Esophagus (tissue), 2 donors: ENCODE data around the gene IGF2BP3. TPM values are rescaled to one million over a fixed set of nuclear protein-coding genes. Genes with fewer than 3 reads are reported as not detected.

Experiments
- H3K27ac ChIP-seq, 2 donors: one replicate each; pipeline ENCODE4 v1.5.1; 2013; ENCODE audit warnings: low read depth in 2 of 2, mild to moderate bottlenecking in 2 of 2, inconsistent platforms in 1 of 2, low read length in 1 of 2, moderate library complexity in 1 of 2
- H3K27me3 ChIP-seq, 2 donors: one replicate each; pipeline ENCODE4 v1.6.1; 2013; ENCODE audit warnings: low read length in 2 of 2, control low read depth in 1 of 2, mild to moderate bottlenecking in 1 of 2; ENCODE audit not compliant: insufficient read depth in 2 of 2, control insufficient read depth in 1 of 2
- H3K36me3 ChIP-seq, 2 donors: one replicate each; pipeline ENCODE4 v1.6.1; 2013; ENCODE audit warnings: low read length in 1 of 2; ENCODE audit not compliant: control insufficient read depth in 2 of 2, insufficient read depth in 2 of 2
- H3K4me1 ChIP-seq, 2 donors: one replicate each; pipeline ENCODE4 v1.6.1; 2013; ENCODE audit warnings: low read length in 1 of 2; ENCODE audit not compliant: control insufficient read depth in 2 of 2, insufficient read depth in 2 of 2
- H3K4me3 ChIP-seq, 2 donors: one replicate each; pipeline ENCODE4 v1.5.1; 2013; ENCODE audit warnings: low read length in 2 of 2, mild to moderate bottlenecking in 2 of 2, low read depth in 1 of 2, moderate library complexity in 1 of 2
- H3K9me3 ChIP-seq, 2 donors: one replicate each; pipeline ENCODE4 v1.6.1; 2013; ENCODE audit warnings: mild to moderate bottlenecking in 2 of 2, low read depth in 1 of 2, low read length in 1 of 2, moderate library complexity in 1 of 2; ENCODE audit not compliant: control insufficient read depth in 2 of 2, insufficient read depth in 1 of 2
- WGBS, 2 donors: extraction: QIAGEN DNeasy Blood & Tissue Kit; methylation state at CpG; one replicate each; pipeline ENCODE4 v1.1.7; 2013; 5-methylcytosine and 5-hydroxymethylcytosine counted together
- polyA plus RNA-seq, 2 donors: library from polyadenylated mRNA; stranded (reverse); fragments of 200-250 nt; gene quantifications; one replicate each; pipeline ENCODE4 v1.2.3, GENCODE V29; 2013
- donor health status: healthy with polysubstance abuse.
- donor health status: Bipolar disorder and iron deficiency.

The IGF2BP3 gene
- polyA plus RNA-seq, 2 donors: 2.5 to 3.5 TPM

DNA sequence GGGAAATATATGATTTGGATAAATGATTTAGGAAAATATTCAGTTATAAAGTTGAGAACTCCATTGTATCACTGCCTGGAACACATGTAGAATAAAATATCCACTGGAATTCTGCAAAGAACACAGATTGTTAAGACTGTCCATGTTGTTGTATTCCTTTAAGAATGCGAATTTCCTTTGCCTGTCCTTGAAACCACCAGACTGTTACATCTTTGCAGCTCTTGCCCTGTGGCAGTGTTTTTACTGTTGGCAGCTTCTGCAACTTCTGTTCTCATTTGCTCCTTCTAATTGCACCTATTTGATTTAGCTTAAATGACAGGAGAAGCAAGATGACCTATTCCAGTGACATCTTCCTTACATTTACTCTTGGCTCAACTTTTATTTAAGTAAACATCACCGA, 131.4 kb downstream of the IGF2BP3 start:
- WGBS, 2 donors: 36 to 50% methylated on average over 2 of the region's 2 CpGs
- Histone ChIP-seq H3K27me3 (no peaks in the 10 kb centered on the region), H3K27ac (no peak overlapping the region), H3K4me1 (no peaks in the 10 kb centered on the region), H3K36me3 (no peaks in the 10 kb centered on the region), H3K9me3 (peaks cover 0 to 2% of the 10 kb centered on the region in 2 donors), H3K4me3 (no peak overlapping the region)

DNA sequence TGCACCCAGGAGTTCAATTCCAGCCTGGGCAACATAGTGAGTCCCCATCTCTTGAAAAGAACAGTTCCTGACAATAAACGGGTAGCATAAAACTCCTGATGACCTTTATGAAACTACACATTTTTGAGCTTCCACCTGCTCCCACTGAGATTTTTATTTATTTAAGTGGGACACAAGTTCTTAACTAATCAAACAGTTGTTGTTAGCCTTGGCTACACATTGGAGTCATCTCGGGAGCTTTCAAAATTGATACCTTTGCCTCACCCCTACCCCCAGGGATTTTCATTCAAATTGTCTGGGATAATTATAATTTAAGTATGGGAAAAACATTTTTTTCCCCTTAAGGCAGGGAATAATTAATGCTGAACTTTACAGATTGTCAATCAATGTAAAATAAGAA, 131.9 kb downstream of the IGF2BP3 start:
- no peaks in the 10 kb centered on the region for H3K27me3 ChIP-seq
- 57 to 86% methylated on average over 2 of the region's 2 CpGs for WGBS, 2 donors

DNA sequence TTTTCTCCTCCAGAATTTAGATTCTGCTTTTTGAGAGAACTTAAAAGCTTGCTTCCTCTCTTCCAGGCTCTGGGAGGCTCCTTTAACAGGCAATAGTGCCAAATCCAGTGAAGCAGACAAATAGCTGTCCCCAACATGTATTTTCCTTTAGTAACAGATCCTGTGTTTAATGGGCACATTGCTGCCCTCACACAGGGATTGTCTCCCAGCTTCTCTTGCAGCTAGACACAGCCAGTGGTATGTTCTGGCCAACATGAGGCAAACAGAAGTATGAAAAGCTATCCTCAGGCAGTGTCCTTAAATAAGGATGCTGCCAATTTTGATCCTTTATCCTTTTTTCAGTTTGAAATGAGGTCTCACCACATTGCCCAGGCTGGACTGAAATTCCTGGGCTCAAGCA, 132.9 kb downstream of the IGF2BP3 start:
- Histone ChIP-seq H3K4me3 (no peak overlapping the region), H3K9me3 (peaks cover 0 to 2% of the 10 kb centered on the region in 2 donors), H3K36me3 (no peaks in the 10 kb centered on the region), H3K27me3 (no peaks in the 10 kb centered on the region), H3K27ac (no peak overlapping the region), H3K4me1 (no peaks in the 10 kb centered on the region)

More for the DNA sequence above, 131.9 kb downstream of the IGF2BP3 start:
- Histone ChIP-seq H3K27ac (no peak overlapping the region), H3K4me1 (no peaks in the 10 kb centered on the region), H3K9me3 (peaks cover 0 to 2% of the 10 kb centered on the region in 2 donors), H3K36me3 (no peaks in the 10 kb centered on the region), H3K4me3 (no peak overlapping the region)

DNA sequence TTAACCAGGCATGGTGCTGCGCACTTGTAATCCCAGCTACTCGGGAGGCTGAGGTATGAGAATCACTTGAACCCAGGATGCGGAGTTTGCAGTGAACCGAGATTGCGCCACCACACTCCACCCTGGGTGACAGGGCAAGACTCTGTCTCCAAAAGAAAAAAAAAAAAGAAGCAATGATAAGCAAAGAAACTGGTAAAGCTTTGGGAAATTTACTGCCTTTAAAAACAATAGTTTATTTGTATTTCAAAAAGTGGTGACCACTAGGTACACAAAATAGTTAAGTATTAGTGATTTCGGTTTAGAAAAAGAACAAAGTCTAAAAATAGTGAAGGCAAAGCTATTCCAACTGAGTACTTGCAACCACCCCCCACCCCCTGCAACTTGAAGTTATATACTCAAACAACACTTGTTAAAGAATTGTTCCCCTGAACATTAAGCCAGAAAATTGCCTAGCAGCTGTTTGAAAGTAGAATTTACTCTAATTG, 133.4 kb downstream of the IGF2BP3 start:
- H3K36me3 ChIP-seq: no peaks in the 10 kb centered on the region
- no peak overlapping the region for H3K27ac ChIP-seq
- no peak overlapping the region for H3K4me3 ChIP-seq
- H3K27me3 ChIP-seq: no peaks in the 10 kb centered on the region
- peaks cover 0 to 2% of the 10 kb centered on the region in 2 donors for H3K9me3 ChIP-seq
- WGBS, 2 donors: 84 to 85% methylated on average over 6 of the region's 6 CpGs
- no peaks in the 10 kb centered on the region for H3K4me1 ChIP-seq

DNA sequence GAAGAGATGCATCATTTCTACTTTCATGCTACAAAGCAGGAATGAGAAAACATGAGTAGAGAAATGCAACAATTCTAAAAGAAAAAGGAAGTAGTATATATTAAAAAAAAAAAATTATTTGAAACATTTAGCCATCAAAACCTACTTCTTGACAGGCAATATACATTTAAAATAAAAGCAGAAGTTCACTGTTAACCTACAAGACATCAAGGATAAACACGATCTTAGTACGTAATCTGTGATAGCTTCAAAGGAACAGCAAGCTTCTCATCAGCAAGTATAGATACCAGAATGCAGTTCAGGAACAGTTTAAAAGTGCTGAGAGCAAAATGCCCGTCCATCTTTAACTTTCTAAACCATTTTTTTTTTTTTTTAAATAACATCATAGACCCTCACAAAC, 134.2 kb downstream of the IGF2BP3 start:
- no peaks in the 10 kb centered on the region for H3K36me3 ChIP-seq
- H3K4me1 ChIP-seq: no peaks in the 10 kb centered on the region
- H3K27me3 ChIP-seq: no peaks in the 10 kb centered on the region
- H3K9me3 ChIP-seq: peaks cover 0 to 2% of the 10 kb centered on the region in 2 donors
- no peak overlapping the region for H3K4me3 ChIP-seq
- 54 to 73% methylated on average over 3 of the region's 3 CpGs for WGBS, 2 donors
- H3K27ac ChIP-seq: no peak overlapping the region

DNA sequence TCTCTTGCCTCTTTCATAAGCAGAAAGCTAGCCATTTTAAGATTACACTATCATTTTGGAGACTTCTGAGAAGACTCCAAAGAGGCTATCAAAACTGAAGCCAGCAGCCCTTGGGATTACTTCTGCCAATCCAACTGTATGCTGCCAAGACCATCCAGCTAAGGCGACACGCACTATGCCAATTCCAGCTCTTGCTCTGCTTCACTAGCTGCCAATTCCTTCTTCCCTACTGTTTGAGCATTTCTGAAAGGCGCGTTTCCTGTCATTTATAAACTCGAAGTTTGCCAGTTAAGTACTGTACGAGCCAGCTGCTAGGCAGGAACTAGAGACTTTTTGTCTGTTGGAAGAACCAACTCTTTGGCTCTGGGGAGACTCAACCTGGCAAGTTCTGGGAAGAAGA, 134.7 kb downstream of the IGF2BP3 start:
- no peak overlapping the region for H3K4me3 ChIP-seq
- H3K9me3 ChIP-seq: peaks cover 0 to 2% of the 10 kb centered on the region in 2 donors
- WGBS, 2 donors: 19 to 48% methylated on average over 6 of the region's 6 CpGs
- H3K27me3 ChIP-seq: no peaks in the 10 kb centered on the region
- H3K36me3 ChIP-seq: no peaks in the 10 kb centered on the region
- H3K27ac ChIP-seq: peak overlapping the region in 1 of 2 donors; percentile 20
- no peaks in the 10 kb centered on the region for H3K4me1 ChIP-seq

DNA sequence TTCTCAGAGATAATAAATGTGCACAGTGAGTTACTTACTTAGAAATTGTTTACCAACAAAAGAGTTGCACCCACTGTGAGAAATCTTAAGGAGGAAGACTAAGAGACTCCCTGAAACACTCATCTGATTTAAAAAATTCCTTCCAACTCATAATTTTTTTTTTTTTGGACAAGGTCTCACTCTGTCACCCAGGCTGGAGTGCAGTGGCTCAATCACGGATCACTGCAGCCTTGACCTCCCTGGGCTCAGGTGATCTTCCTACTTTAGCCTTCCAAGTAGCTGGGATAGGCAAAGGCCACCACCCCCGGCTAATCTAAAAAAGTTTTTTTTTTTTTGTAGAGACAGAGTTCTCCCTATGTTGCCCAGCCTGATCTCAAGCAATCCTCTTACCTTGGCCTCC, 135.2 kb downstream of the IGF2BP3 start:
- no peaks in the 10 kb centered on the region for H3K36me3 ChIP-seq
- WGBS, 2 donors: 36 to 39% methylated on average over 2 of the region's 2 CpGs
- H3K27me3 ChIP-seq: no peaks in the 10 kb centered on the region
- no peak overlapping the region for H3K4me3 ChIP-seq
- no peak overlapping the region for H3K27ac ChIP-seq
- H3K9me3 ChIP-seq: peaks cover 0 to 2% of the 10 kb centered on the region in 2 donors
- H3K4me1 ChIP-seq: no peaks in the 10 kb centered on the region

DNA sequence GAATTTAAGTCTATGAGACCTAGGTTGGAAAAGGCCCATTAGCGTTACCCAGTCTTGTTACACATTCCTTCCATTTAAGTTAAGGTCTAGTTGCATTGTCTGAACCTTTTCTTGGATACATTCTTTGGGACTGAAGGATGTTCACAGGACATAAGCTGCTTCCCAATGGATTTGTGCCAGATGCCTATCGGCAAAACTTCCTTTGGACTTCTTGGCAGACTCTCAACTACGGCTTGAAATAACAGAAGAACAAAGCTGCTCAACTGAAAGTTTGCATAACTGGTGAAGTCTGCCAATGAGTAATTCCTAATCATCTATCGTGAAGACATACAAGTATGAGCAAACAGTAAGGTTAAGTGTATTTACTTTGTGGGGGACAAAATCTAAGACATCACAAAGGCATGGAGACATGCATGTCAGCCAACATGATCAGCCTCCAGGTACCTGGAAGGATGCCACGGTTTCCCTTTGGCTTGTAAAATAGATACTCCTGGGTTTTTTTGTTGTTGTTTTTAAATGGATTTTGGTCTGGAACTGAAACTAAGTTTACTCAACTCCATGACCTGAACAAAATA, 135.7 kb downstream of the IGF2BP3 start:
- 18 to 20% methylated on average over 5 of the region's 5 CpGs for WGBS, 2 donors

DNA sequence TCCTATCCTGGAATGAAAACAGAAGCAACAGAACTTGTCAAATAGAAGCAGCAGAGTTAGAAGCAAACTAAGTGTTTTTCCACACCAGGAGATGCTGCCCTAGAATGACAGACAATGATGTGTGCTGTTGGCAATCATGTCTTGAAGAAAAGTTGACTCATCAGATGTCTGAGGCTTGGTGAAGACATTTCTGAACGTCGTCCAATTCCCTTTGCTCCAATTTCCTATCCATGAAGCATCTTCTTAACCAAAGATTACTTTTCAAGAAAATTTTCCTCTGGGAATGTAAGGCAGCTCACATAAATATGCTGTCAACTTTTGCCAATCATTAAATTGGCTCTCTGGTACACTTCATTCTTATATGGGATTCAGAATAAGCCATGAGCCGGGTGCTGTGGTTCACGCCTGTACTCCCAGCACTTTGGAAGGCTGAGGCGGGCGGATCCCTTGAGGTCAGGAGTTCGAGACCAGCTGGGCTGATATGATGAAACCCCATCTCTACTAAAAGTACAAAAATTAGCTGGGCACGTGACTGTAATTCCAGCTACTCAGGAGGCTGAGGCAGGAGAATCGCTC, 136.5 kb downstream of the IGF2BP3 start:
- H3K27ac ChIP-seq: no peak overlapping the region
- H3K9me3 ChIP-seq: peaks cover 0 to 2% of the 10 kb centered on the region in 2 donors
- H3K36me3 ChIP-seq: no peaks in the 10 kb centered on the region
- H3K4me3 ChIP-seq: no peak overlapping the region
- H3K4me1 ChIP-seq: no peaks in the 10 kb centered on the region
- H3K27me3 ChIP-seq: no peaks in the 10 kb centered on the region
- 29 to 39% methylated on average over 9 of the region's 9 CpGs for WGBS, 2 donors

More for the DNA sequence above, 135.7 kb downstream of the IGF2BP3 start:
- Histone ChIP-seq H3K4me1 (no peaks in the 10 kb centered on the region), H3K27ac (no peak overlapping the region), H3K36me3 (no peaks in the 10 kb centered on the region), H3K4me3 (no peak overlapping the region), H3K27me3 (no peaks in the 10 kb centered on the region), H3K9me3 (peaks cover 0 to 2% of the 10 kb centered on the region in 2 donors)
